Loucy (cell line): ENCODE results near the gene ZCCHC4.
A peak's percentile ranks its signal among the peaks of the same experiment; 100 is the strongest.

Experiments used
- H2AFZ ChIP-seq: fragments of 200-600 bp; sonication (generic); 2 replicates; pipeline ENCODE4 v1.6.0; 2016; ENCODE audit warnings: antibody characterized with exemption, mild to moderate bottlenecking, low read length, moderate library complexity
- H3F3A ChIP-seq: fragments of 200-600 bp; 2 replicates; pipeline ENCODE4 v1.6.0; 2016; ENCODE audit warnings: antibody characterized with exemption, low read depth, mild to moderate bottlenecking
- H3K27me3 ChIP-seq: fragments of 200-600 bp; sonication (generic); 2 replicates; pipeline ENCODE4 v1.6.1; 2014; ENCODE audit warnings: low read length, mild to moderate bottlenecking; ENCODE audit not compliant: insufficient read depth, poor library complexity, severe bottlenecking
- H3K36me3 ChIP-seq: fragments of 200-600 bp; sonication (generic); 2 replicates; pipeline ENCODE4 v1.6.1; 2016; ENCODE audit warnings: low read length; ENCODE audit not compliant: insufficient read depth
- H3K4me1 ChIP-seq: fragments of 200-600 bp; sonication (generic); 2 replicates; pipeline ENCODE4 v1.5.1; 2014; ENCODE audit warnings: low read length, mild to moderate bottlenecking; ENCODE audit not compliant: insufficient read depth, poor library complexity, severe bottlenecking
- H3K4me2 ChIP-seq: fragments of 200-600 bp; sonication (generic); 2 replicates; pipeline ENCODE4 v1.6.0; 2014; ENCODE audit warnings: antibody characterized with exemption, low read length, low read depth, mild to moderate bottlenecking; ENCODE audit not compliant: poor library complexity, severe bottlenecking
- H3K4me3 ChIP-seq: fragments of 200-600 bp; sonication (generic); 2 replicates; pipeline ENCODE4 v1.5.1; 2014; ENCODE audit warnings: low read length, mild to moderate bottlenecking, mixed read lengths; ENCODE audit not compliant: poor library complexity, severe bottlenecking
- H3K79me2 ChIP-seq: fragments of 200-600 bp; sonication (generic); 2 replicates; pipeline ENCODE4 v1.6.1; 2014; ENCODE audit warnings: low read length; ENCODE audit not compliant: insufficient read depth
- H3K9ac ChIP-seq: fragments of 200-600 bp; sonication (generic); 2 replicates; pipeline ENCODE4 v1.6.0; 2014; ENCODE audit warnings: mild to moderate bottlenecking, low read depth, low read length, moderate library complexity; ENCODE audit not compliant: poor library complexity, severe bottlenecking
- H3K9me2 ChIP-seq: fragments of 200-600 bp; sonication (generic); replicated peaks from 2 replicates; pipeline ENCODE4 v1.6.1; 2016; ENCODE audit warnings: low read depth, low read length, mixed read lengths
- H3K9me3 ChIP-seq: fragments of 200-600 bp; sonication (generic); 2 replicates; pipeline ENCODE4 v1.6.1; 2014; ENCODE audit warnings: mild to moderate bottlenecking, antibody characterized with exemption, low read length, low read depth; ENCODE audit not compliant: insufficient read depth
- H4K20me1 ChIP-seq: fragments of 200-600 bp; sonication (generic); 2 replicates; pipeline ENCODE4 v1.6.0; 2014; ENCODE audit warnings: antibody characterized with exemption, low read length, mild to moderate bottlenecking; ENCODE audit not compliant: insufficient read depth, poor library complexity, severe bottlenecking
- CTCF ChIP-seq: fragments of 200-600 bp; sonication (generic); conservative IDR thresholded peaks from 2 replicates; pipeline ENCODE4 v1.5.1; 2014; ENCODE audit warnings: mild to moderate bottlenecking, antibody characterized with exemption, low read length
- EZH2phosphoT487 ChIP-seq: fragments of 200-600 bp; IDR thresholded peaks from 2 replicates; pipeline ENCODE4 v1.6.1; 2018; ENCODE audit warnings: antibody characterized with exemption, mild to moderate bottlenecking, moderate library complexity, borderline replicate concordance

The ZCCHC4 gene

GRCh38 chr4:25379591-25379990, 67.0 kb downstream of the ZCCHC4 start:
- peaks cover 32% of the 10 kb centered on the region for H3K79me2 ChIP-seq
- H3K4me1 ChIP-seq = peaks cover 16% of the 10 kb centered on the region
- no peaks in the 10 kb centered on the region for H3K9me2 ChIP-seq
- TF ChIP-seq CTCF = no peak
- H4K20me1 ChIP-seq = no peaks in the 10 kb centered on the region
- no peaks in the 10 kb centered on the region for H3K9me3 ChIP-seq
- no peak overlapping the region for H2AFZ ChIP-seq
- peak overlapping the region; percentile 80 for H3K4me3 ChIP-seq
- no peaks in the 10 kb centered on the region for H3K27me3 ChIP-seq
- peak overlapping the region; percentile 91 for H3K9ac ChIP-seq
- H3F3A ChIP-seq = 0 out of 2 replicates have a peak, but pooled peaks cover 5% of the 10 kb centered on the region
- H3K4me2 ChIP-seq = peak overlapping the region; percentile 77
- H3K36me3 ChIP-seq = peaks cover 14% of the 10 kb centered on the region; the same call in 1 of the 2 replicates

DNA sequence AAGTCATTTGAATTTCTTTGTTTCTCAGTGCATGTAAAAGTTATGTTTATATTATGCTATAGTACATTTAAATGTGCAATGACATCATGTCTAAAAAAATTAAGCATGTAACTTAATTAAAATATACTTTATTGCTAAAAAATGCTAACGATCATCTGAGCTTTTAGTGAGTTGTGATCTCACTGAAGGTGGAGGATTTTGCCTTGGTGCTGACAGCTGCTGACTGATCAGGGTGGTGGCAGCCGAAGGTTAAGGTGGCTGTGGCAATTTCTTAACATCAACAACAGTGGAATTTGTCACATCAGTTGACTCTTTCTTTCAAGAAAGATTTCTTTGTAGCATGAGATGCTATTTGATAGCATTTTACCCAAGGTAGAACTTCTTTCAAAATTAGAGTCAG, 71.1 kb downstream of the ZCCHC4 start:
- no peak overlapping the region for H3K9ac ChIP-seq
- peaks cover 8% of the 10 kb centered on the region for H3K4me1 ChIP-seq
- H3K27me3 ChIP-seq = no peaks in the 10 kb centered on the region
- H2AFZ ChIP-seq = no peak overlapping the region
- TF ChIP-seq CTCF (no peak), EZH2phosphoT487 (no peak)
- H3K4me2 ChIP-seq = no peak overlapping the region
- no peaks in the 10 kb centered on the region for H3K9me3 ChIP-seq
- no peak overlapping the region for H3K4me3 ChIP-seq
- no peaks in the 10 kb centered on the region for H3K9me2 ChIP-seq
- peaks cover 14% of the 10 kb centered on the region for H3K36me3 ChIP-seq
- no peaks in the 10 kb centered on the region for H3F3A ChIP-seq
- no peaks in the 10 kb centered on the region for H4K20me1 ChIP-seq
- H3K79me2 ChIP-seq = peaks cover 17% of the 10 kb centered on the region

DNA sequence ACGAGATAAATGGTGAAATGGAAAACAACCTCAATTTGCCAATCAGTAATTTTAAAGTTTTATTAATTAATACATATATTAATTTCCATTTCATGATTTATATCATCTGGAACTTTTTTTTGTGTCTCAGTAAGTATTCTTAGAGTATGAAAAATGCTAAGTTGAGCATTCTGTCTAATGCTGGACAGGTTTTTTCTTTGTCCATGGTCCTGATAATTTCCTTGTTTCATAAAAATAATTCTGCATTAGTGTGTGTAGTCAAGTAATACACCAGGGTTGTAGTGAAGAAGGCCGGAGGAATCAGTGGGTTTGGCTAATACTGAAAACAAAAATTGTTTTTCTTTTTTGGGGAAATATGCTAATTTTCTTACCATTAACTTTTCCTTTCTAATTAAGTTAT, 74.4 kb downstream of the ZCCHC4 start:
- Histone ChIP-seq H3K36me3 (peaks cover 23% of the 10 kb centered on the region), H2AFZ (no peak overlapping the region), H3K4me1 (no peaks in the 10 kb centered on the region), H4K20me1 (no peaks in the 10 kb centered on the region), H3K27me3 (no peaks in the 10 kb centered on the region), H3K4me3 (no peak overlapping the region), H3K4me2 (no peak overlapping the region), H3K79me2 (no peaks in the 10 kb centered on the region), H3F3A (no peaks in the 10 kb centered on the region), H3K9me2 (no peaks in the 10 kb centered on the region), H3K9ac (no peak overlapping the region), H3K9me3 (no peaks in the 10 kb centered on the region)
- no peak for TF ChIP-seq CTCF
- TF ChIP-seq EZH2phosphoT487 = no peak
